SW480 (cell line): ENCODE measurements around the gene ENO3.
A peak's percentile ranks its signal among the peaks of the same experiment; 100 is the strongest.

Experiments
- DNase-seq: peaks from one replicate; pipeline ENCODE4 v3.0.0-alpha.2; 2016; ENCODE audit warnings: low spot score

Gene ENO3

DNA sequence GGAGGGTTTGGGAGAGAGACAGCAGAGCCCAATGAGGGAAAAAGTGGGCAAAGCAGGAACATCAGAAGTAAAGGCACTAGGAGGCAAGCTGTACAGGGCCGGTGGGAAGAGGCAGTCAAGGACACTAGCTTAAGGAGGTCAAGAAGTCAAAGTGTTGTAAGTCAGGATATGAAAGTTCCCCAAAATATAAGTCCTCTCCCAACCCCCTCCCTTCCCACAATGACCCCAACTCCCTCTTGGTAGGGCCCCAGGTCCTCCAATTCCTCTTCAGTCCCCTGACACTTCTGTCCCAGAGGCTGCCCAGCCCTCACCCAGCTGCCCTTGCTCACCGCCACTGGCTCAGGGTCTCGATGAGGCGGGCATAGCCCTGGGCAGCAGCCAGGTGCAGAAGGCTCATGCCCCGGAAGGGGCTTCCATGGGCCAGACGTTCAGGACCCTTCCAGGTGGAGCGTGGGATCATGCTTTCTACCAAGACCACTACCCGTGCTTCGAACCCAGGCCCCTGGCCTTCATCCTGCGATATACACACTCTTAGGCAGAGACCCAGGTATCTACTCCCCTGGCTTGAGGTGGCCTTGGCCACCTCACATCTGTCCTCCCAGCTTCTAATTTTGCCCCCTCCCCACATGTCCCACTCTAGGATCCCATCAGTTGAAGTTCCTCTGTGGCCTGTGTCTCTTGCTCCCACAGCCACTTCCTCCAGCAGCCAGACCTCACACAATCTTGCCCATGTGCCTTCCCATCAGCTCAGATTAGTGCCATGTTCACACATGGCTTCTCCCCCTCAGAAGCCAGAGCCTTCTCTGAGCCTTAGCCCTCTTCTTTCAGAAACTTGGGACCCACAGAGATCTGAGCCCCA is 22.6 kb downstream of the ENO3 start:
- no peak for DNase-seq

DNA sequence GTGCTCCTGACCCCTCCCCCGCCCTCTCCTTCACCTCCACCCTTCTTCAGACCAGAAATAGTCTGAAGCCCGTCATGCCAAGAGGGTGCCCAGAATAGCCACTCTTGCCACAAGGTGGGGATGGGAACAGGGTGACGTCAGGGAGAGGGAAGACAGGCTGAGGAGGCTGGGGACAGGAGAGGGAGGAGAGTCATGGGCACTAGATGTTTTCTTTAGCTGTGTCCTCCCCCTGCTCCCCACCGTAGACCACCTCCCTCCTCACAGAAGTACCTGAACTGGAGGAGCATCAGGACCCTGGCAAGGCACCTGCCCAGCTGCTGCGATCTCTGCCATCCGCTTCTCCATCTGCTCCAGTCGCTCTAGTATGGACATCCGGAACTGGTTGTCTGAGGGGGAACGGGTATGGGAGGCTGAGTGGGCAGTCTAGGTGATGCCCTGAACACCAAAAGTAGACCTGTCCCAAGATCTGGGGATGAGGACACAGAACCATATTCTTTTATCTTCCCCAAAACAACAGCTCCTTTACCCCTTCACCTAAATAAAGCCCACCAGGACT is 23.3 kb downstream of the ENO3 start:
- DNase-seq: no peak

DNA sequence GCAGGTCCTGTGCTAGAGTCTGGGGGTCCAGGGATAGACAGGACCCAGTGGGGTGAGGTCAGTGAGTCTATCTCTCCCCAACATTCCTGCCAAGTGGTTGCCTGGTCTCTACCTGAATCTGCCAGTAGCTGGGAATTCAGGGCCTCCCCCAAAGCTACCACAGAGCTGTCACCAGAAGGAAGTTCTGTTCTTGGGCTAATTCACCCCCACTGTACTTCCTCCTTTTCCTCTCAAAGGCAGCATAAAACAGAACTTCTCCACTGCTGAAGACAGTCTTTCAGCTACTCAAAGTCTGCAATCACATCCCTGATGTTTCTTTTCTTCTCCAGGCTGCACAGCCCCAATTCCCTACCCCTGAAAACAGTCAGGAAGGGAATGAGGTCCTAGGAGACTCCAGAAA is 27.8 kb downstream of the ENO3 start:
- DNase-seq: no peak

DNA sequence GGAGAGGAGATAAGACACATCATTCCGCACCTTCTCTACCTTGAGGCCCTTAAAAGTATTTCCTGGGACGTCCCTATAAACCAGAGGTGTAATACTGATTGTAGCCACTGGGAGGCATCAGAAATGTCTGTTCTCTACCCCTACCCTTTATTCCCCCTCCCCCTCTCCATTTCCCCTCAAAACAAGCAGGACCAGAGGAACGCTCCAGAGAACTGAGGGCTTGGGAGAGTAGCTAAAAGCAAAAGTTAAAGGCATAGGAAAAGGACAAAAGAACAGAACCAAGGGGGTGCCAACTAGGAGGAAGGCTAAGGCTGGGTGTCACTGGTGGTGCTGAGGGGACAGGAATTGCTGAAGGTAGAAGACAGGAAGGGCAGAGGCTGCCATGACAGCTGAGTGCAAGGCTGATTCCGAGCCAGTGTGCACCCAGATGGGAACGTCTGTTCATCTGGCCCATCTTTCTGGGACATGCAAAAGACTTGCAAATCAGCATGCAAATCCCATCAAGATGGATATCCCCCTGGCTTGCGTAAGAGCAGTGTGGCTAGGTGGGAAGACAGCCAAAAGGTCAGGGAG is 29.8 kb downstream of the ENO3 start:
- DNase-seq: peak; percentile 45

DNA sequence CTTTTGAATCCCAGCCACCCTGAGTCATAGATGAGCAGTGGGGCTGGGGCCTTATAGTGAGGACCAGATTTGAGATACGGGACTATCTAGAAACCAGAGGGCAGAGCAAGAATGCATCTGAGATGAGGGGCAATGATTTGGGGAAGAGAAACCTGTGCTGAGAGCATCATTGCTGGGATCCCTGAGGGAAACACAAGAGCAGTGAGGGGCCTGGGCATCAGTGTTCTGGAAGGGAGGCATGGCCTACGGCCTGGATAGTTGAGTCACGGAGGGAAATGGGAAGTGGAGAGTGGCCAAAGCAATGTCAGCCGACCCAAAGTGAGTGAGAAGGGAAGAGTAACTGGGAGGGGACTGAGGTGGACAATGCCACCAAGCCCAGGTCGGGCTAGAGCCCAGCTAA is 31.4 kb downstream of the ENO3 start:
- no peak for DNase-seq

DNA sequence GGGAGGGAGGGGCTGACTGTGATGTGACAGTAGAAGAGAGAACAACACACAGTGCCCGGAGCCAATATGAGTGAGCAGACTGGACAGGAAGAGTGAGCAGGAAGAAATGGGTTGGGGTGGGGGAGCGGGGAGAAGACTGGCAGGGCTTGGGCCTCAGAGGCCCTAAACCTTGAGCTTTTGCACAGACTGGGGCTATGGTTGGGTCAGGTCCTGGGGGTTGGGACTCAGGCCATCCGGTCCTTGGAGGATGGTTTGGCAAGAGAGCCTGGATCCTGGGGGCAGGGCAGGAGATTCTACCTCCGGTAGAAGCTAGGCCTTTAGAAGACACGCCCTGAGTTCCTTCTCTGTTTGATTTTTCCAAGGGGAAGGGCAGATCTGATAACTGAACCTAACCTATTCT is 35.5 kb downstream of the ENO3 start:
- peak; percentile 21 for DNase-seq

DNA sequence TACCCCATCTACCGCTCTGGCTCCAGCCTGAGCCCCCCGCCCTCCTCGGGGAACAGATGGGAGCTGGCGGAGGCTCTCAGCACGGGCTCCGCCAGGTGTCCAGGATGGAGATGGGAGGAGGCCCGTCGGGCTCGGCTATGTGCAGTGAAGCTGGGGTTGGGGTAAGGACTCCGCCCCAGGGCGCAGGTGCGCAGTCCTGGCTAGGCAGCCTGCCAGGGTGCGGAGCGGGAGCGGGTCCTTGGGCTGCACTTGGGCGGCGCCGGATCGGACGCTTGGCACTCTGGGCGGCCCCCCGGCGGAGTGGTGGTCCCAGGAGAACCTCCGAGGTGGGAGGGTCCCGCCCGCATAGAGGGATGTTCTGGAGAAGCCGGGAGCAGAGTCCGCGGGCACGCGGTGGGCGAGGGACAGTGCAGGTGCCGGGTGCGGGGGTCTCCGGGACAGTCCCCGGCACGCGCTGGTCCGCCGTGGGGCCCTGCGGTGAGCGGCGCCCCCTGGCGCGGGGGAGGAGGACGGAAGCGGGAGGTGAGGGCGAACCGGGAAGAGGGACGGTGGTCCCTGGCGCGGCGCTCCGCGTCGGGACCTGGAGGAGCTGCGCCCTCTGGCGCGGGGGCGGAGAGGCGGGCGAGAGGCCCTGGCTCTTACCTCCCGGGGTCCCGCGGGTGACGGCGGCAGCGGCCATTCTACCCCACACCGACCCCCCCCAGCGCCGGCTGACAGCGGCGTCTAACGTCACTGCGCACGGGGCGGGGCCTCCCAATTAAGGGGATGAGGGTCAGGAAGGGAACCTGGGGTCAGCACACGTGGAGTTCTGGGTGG is 36.2 kb downstream of the ENO3 start, which contains the start of gene CAMTA2:
Gene CAMTA2 (minus strand): TSS at position 725 of the 816 bp plus-strand sequence. CDS start 1,453 bp downstream, outside the sequence.
- DNase-seq: peak; percentile 74

DNA sequence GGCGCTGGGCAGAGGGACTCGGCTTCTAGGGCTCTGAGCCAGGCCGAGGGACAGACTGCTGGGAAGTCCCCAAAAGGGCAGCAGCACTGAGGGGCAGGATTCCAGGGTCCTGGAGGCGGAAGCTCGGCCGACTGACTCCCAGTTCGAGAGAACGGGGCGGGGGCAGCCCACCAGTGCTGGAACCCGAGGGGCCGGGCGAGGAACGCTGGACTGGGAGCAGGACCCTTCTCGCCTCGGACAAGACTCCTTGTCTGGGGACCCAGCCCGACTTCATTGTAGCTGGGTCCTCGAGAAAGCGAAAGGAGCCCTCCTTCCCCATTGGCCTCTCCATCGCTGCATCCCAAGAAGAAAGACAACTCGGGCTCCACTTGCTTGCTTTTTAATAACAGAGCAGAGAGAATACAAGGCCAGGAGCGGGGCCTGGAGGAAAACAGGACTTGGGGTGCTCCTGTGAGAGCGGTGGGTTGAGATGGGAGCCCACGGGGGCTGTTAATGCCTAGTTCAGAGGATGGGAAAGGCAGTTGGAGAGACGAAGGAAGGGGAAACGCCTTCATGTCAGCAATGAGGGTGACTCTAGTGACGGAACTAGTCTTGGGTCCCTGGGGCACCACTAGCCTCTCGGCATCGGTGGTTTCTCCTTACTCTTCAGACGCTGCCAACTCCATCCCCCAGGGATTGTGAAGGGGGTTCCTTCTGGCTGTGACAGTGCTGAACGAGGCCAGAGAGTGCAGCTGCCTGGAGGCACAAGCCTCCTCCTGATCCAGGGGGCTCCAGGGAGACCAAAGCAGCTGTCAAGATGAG is 37.0 kb downstream of the ENO3 start:
- no peak for DNase-seq

DNA sequence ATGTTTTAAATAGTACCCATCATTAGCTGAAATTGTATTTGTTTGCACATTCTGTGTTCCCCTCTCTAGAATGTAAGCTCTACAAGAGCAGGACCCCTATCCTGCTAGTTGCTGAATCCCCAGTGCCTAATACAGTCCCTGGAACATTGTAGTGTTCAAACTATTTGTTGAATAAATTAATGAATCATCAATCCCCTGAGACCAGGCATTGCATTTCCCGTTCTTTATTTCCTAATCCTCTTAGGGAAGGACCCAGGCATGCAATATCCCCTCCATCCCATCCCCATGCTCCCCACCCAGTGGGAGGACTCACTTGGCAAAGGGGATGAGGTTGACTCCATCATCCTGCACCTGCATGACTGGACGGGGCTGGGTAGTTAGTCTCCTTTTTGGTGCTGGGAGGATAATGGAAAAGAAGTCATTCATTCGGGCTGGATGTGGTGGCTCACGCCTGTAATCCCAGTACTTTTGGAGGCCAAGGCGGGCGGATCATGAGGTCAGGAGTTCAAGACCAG is 43.2 kb downstream of the ENO3 start:
- no peak for DNase-seq

DNA sequence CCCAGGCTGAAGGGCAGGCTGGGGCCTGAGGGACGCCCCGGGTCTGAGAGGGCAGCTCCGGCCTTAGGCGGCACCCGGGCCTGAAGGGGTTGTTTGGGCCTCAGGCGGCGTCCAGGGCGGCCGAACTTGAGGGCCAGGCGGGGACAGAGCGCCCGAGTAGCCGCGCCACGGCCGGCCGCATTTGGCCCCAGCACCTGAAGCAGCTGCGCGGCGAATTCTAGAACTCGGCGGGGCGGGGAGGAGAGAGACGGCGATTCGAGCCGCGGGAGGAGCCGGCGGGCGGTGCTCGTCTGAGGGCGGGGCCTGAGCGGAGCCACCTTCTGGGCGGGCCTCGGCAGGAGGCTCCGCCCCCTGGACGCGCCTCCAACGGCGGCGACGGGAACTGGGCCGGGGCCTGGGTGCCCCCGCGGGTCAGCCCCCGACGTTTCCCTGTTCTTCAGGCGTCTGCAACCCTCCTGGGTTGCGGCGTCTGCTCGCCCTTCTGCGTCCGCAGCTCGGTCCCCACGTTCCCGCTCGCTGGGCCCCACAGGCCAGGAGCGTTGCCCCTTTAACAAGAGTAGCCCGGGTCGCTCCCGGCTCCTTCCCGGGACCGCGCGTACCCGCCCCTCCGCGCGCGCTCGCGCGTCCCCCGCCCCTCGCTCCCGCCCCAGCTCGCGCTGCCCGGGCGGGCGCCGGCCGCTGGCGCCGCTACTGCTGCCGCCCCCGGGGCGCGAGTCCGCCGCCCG is 46.5 kb downstream of the ENO3 start, which contains the start of the genes INCA1 and KIF1C:
Gene INCA1 (minus strand): TSS at position 221 of the 725 bp plus-strand sequence. CDS start 3,085 bp downstream, outside the sequence.
Gene KIF1C (plus strand): TSS at position 649 of the 725 bp plus-strand sequence. CDS start 2,297 bp downstream, outside the sequence.
- peak; percentile 87 for DNase-seq

DNA sequence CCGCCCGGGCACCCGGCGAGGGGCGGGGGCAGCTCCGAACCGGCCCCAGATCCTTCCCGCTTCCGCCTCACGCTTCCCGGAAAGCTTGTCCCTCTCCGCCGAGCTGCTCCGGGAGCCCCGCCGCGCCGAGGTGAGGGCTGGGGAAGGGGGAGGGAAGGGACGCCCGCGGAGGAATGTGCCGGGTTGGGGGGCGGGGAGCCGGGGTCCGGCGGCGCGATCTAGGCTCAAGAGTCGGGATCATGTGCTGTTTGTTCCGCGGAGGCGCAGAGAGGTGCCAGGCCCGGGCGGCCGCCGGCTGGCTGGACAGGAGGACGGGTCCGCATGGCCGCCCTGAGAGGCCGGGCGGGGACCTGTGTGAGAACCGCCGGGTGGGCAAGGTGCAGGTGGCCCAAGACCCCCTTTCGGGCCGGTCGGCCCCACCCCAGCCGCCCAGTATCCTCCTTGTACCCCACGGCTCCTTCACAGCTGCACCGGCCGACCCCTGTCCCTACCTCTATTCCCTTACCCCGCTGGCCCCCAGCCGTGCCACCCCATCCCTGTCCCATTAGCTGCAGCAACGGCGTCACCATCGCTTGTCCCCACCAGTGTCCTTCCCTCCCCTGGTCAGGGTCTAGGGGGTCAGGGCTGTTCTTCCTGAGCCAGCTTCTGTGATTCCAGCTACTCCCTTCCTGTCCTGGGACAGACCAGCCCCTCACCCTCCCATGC is 47.3 kb downstream of the ENO3 start:
- DNase-seq: no peak

DNA sequence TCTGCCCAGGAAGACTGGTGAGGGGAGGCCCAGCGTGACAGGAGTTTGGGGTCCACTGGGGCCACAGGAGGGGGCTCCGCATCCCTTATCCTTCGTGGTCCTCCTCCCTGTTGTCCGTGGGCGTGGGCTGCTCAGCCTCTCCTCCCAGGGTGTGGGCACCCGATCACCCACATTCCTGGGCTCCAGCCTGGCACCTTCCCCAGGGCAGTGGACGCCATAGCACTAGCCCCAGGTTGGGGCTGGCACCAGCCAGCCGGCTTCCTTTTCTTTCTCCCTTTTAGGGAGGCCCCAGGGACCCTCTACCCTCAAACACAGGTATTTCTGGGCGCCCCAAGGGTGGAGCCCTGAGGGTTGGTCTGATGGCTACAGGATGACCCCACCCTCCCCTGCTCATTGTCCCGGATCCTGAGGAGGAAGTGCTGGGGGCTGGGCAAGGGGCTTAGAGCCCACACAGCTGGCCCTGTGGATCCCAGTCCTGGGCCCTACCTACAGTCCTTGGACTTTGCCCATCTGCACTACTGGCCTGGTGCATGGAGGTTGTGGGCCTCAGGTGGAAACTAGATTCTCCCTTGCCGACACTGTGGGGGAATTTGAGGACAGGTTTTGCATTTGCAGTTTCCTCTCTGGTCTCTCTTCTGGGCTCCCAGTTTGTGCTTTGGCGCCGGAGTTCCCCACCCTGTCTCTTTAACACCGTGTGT is 48.0 kb downstream of the ENO3 start:
- no peak for DNase-seq

DNA sequence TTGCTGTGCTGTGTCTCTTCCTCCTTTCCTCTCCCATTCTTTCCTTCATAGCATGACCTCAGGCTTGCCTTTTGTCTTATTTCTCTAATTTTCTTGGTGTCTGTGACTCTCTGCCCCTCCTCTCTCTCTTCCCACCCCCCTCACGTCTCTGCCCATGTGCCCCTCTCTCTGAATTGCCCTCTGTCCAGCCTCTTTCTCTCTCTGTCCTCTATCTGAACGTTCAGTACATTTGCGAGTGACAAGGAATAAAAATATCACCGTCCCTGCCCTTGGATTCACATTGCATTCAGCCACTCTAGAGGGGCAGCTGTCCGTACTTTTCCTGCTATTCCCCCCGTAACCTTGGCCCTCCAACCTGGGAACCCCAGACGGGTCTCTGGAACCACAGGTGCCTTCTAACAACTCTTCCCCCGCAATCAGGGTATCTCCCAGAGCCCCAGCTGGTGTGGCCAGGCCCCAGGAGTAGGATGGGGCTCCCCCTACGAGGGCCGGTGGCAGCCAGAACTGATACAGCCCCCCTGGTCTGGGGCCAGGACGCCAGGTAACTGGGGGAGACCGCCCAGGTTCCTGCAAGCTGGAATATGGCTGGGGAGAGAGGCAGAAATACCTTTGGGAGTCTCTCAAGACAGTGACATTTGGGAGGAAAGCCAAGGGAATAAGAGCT is 48.6 kb downstream of the ENO3 start:
- DNase-seq: no peak

DNA sequence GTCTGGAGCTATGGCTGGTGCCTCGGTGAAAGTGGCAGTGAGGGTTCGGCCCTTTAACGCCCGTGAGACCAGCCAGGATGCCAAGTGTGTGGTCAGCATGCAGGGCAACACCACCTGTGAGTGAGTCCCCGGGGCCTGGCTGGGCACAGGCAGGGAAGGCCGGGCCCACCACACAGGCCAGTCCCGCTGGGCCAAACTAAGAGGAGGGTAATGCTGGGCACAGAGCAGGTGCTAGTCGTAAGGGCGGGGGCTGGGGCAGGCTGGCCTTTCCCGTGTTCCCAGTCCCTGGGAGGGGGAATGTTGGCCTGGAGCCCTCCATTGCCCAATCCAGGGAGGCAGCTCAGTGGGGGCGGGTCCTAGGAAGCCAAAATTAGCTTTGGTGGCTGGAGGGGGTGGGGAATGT is 49.3 kb downstream of the ENO3 start:
- no peak for DNase-seq

DNA sequence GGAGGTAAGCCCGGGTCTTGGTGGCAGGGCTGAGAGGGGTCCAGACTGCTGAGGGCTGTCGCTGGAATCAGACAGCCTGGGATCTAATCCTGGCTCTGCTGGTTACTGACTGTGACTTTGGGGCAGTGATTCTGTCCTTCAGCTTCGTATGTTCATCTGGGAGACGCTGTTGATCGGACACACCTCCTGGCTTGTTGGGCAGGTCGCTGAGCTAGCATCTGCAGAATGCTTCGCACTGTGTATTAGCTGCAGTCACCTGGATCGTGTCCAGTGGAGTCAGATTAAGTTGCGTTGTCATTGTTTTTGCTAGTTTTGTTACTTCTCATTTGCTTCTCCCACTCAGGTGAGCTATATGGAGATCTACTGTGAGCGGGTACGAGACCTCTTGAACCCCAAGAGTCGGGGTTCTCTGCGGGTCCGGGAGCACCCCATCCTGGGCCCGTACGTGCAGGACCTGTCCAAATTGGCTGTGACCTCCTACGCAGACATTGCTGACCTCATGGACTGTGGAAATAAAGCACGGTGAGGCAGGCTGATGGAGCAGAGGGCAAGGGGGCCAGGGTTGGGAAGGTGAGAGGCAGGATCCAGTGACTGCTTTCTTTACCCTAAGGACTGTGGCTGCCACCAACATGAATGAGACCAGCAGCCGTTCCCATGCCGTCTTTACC is 51.3 kb downstream of the ENO3 start:
- DNase-seq: no peak

DNA sequence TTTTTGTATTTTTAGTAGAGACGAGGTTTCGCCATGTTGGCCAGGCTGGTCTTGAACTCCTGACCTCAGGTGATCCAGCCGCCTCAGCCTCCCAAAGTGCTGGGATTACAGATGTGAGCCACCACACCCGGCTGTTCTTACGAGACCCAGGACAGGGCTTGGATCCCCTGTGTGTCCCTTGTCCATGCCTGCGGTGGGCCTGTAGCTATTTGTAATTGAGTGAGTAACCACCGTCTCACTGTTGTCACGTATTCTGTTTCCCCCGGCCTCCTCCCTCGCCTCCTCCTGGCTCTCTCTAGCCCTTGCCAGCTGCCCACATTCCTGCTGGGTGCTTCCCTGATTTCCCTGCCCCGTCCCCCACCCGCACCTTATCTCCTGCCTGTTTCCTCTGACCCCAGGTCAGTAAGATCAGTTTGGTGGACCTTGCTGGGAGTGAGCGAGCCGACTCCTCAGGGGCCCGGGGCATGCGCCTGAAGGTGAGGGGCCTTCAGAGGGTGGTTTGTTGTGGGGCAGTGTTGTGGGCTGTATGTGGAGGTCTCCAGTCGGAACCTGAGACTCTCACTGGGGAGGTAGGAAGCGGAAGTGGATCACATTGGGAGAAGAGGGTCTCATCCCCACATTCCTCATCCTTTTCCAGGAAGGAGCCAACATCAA is 52.4 kb downstream of the ENO3 start:
- no peak for DNase-seq
